ENCODE results near the gene DMAC2L. TPM values are rescaled to one million over a fixed set of nuclear protein-coding genes. Genes with fewer than 3 reads are reported as not detected.

DMAC2L gene
- total RNA-seq, 1 donor from 2014 or later: 15.4 TPM

DNA sequence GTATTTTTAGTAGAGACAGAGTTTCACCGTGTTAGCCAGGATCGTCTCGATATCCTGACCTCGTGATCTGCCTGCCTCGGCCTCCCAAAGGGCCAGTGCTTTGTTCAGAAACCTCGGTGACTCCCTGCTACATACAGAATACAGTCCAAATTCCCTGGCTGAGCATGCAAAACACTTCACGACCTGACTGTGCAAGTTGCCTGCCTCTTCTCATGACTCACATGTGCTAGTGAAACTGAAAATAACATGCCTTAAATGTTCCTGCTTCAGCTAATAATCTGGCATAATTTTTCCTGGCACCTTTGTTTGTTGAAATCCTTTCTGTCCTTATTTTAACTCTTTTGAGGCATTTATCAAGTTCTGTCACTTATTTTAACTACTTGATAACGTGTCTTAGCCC is 8.2 kb downstream of the DMAC2L start:
- intact Hi-C loops (cut with micrococcal nuclease): no loop called here

DNA sequence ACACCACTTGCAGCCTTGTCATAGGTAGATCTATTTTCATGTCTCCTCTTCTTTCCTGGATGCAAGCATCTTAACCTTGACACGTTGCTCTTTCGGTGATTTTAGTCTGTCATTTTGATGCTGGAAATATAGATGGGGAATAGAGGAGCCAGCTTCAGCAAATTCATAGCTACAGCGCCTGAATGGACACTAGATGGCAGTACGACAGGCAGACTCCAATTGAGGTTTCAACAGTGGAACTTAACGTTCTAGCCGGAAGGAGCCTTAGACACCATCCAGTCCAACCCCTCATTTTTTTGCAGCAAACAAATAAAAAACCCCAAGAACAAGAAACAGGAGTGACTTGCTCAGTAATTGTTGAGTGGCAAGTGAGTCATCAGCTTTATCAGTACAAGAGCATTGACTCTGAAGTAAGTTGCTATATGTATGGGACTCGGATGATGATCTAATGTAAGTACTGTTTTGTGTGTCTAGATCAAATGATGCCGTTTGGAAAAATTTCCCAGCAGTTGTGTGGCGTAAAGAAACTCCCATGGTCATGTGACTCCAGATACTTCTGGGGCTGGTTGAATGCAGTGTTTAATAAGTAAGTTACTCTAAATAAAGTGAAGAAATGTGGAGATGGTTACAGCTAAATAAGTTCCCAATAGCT is 9.0 kb downstream of the DMAC2L start:
- intact Hi-C loops (cut with micrococcal nuclease): loop anchor here (1.0 kb wide), 5 partner anchors 9 to 211 kb away; partner anchors contain the start of genes CDKL1, DMAC2L, L2HGDH and MAP4K5

DNA sequence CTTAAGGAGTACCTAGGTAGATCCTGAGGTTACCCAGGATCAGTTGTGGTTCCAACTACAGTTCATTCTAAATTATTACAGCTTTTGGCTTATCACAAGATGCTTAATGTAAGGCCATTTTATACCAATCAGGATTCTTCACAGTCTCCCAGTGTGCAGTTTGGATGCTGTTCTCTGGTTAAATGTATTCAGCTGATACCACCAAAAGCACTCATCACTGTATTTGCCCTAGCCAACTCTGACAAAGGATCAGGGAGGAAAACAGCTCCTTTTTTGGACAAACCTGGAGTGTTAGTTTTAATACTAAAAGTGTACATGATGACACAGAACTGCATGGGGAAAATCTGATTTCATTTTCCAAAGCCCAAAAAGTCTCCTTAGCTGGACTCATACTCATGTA is 19.5 kb downstream of the DMAC2L start:
- intact Hi-C loops (cut with micrococcal nuclease): no loop called here

DNA sequence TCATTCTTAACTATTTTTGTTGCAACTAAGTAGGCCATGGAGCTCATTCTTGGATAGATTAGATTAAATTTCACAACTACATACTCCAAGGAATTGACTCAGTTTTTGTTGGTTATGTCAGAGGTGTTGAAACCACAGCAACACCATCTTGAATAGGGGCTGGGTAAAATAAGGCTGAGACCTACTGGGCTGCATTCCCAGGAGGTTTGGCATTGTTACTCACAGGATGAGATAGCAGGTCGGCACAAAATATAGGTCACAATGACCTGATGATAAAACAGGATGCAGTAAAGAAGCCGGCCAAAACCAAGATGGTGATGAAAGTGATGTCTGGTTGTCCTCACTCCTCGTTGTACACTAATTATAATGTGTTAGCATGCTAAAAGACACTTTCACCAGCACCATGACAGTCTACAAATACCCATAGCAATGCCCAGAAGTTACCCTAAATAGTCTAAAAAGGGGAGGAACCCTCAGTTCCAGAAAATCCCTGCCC is 20.9 kb downstream of the DMAC2L start:
- intact Hi-C loops (cut with micrococcal nuclease): no loop called here

DNA sequence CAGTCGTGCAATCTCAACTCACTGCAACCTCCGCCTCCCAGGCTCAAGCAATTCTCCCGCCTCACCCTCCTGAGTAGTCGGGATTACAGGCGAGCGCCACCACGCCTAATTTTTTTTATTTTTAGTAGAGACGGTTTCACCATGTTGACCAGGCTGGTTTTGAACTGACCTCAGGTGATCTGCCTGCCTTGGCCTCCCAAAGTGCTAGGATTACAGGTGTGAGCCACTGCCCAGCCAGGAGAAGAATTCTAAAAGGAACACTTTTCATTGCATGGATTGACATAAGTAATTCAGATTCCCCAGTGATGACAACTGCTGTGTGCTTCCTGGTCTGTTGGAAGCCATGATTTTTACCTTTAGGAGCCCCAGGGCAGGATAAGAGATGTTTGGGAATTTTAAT is 22.1 kb downstream of the DMAC2L start:
- intact Hi-C loops (cut with micrococcal nuclease): no loop called here

DNA sequence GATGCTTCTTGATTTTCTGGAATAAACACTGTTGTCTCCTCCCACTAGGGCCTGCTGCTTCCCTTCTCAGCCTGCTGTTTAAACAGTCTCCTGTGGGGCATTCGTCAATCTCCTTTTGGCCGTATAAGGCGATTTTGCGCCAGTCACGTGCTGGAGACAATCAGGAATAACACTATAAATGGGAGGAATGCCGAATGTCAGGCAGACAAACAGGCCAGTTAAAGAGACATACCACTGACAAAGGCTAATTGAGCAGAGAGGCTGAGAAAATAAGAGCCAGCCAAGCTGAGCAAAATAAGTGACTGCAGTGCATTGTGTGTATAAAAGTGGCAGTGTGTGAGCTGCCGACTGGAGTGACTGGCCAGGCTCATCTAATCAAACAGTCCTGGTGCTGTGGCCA is 23.3 kb downstream of the DMAC2L start:
- intact Hi-C loops (cut with micrococcal nuclease): no loop called here

DNA sequence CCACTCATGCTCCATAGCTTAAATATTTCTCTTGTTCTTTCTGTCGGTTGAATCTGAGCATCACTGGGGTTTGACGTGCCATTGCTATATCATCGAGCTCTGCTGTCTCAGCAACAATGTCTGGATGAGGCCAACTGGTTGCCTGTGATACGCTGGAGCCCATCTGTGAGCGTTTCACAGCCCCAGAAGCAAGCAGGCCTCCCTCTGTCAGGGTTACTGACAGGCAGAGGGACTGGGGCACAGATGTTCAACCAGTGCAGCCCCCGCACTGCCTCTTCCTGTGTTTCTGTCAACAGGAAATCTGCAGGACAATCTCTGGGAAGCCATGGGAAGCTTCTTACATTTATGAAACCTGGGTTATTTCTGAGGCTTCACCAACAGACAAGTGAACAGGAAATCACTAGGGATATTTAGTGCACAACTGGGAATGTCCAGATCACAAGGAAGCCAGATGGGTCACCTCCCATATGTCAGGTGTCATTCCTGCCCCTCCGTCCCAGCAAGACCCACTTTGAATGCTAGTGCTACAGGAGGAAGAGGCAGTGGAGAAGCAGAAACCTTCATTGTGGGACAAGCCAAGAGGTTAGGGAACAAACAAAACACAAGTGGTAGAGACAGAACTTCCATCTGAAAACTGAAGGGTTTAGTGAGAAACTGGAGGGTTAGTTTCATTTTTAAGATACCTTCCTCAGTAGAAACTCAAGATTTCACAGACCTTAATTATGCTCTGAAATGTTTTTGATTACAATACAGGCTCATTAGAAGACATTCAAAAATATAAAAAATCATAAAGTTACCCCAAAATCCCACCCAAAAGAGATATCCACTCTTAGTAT is 24.1 kb downstream of the DMAC2L start:
- intact Hi-C loops (cut with micrococcal nuclease): no loop called here

DNA sequence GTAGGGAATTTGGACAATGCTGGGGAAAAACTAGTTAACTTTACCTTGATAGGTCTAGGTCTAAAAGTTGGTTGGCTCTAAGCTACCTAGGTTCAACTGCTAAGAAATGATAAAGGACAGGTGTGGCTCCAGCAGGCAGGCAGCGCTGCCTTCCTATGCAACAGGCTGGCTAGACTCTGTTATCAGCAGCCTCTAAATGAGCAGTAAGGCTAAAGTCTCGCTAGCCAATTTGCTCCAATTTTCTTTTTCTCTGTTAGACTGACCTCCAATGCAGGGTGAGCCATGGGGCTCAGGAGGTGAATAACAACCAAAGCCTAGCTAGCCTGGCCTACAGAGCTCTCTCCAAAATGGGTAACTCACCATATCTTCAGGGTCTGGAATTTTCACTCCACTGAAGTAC is 26.5 kb downstream of the DMAC2L start:
- intact Hi-C loops (cut with micrococcal nuclease): no loop called here

DNA sequence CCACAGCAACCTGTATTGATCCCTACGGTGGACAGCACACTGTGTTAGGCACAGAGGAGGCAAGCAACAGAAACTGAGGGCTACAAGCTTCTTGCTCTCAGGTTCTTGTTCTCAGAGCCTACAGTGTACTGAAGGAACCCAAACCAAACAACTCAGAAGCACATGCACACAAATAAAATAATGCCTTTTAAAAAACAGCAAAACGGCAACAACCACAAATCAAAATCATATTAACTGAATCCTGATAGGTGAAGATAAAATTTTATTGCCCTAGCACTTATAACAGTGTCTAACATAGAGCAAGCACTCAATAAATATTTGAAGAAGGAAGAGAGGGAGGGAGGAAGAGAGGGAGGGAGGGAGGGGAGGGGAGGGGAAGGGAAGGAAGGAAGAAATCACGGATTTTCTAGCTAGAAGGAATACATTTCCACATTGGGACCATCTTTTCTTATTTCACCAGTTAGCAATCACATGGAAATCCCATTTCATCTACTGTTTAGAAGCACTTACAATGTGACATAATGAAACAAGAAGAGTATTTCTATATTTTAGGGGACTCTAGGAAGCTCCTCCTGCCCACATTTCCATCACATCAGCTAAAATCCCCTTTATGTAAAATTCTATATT is 27.2 kb downstream of the DMAC2L start:
- intact Hi-C loops (cut with micrococcal nuclease): no loop called here

DNA sequence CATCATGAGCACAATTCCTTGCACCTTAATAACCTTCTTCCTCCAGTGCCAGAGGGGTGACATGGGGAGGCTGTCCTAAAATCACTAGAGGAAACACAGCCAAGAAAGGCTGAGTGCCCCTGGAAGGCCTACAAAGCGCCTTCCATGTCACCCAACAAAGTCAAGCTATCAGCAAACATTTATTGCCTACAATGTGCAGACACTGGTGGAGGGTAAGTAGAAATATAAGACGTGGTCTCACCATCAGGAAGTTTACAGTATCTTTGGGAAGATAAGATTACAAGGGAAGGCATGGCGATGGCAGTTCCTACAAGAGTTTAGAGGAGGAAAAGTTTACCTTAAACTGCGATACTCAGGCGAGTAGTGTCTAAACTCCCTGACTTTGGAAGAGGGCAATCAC is 27.9 kb downstream of the DMAC2L start:
- intact Hi-C loops (cut with micrococcal nuclease): no loop called here

DNA sequence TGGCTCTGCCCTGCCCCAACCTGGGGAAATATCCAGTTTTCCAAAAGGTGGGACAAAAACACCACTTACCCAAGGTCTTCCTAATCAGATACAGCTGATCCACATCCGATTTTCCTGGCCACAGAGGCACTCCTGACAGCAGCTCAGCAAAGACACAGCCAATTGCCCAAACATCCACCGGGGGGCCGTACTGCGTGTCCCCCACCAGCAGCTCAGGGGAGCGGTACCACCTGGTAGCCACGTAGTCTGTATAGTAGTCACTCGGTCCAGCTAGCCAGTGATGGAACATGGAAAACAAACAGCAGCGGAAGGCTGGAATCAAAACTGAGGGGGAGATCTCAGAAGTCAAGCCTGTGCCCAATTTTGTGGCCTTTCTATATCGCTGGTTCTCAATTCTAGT is 28.8 kb downstream of the DMAC2L start:
- intact Hi-C loops (cut with micrococcal nuclease): no loop called here

DNA sequence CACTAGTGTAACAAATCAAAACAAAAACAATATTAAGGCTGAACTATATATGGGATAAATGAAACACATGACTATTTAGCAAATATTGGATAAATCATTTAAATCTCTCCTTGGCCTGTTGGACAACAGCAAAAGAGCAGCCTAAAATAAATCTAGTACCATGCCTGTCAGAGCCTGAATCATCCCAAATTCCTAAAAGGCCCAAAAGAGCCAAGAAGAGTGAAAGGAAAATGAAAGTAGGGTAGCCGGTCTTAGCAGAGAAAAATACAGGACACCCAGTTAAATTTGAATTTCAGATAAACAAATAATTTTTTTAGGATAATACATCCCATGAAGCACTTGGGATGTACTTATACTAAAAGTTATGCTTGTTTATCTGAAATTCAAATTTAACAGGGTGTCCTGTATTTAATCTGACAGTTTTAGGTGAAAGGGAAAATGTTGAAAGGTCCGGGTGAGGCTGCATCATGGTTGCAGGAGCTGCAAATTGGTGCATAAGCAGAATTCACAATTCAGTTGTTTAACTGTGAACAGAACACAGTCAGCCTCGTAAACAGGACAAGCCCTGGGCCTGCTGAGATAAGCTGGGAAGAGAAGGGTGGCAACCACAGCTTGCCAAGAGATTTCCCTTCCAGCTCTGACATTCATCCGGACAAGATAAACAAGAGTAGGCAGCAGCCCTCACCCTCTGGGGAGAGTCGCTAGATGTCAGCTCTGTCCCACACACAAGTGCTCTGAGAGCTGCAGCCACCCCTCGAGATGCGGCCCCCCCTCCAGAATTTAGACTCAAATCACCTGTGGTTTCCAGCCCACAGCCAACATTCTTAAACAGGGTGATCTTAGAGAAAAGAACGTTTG is 30.3 kb downstream of the DMAC2L start:
- intact Hi-C loops (cut with micrococcal nuclease): loop anchor here (2.0 kb wide), 1 partner anchor 190 kb away; the partner anchor contains the start of gene MAP4K5

DNA sequence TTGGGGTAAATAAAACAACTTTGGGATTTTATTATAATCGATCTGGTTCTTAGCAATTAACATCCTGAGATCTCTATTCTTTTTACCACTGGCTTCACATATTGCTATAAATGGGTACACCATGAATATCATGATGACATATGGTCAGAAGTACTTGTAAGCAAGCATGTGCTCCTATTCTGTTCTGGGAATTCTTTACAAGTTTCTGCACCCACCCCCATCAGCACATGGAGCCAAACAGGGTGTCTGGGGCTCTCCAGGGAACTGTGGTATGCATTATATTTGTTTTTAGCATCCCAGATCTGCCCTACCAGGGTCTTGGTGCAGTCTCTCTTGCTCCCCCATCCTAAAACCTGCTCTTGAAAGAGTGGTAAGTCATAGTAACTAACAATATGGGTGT is 31.3 kb downstream of the DMAC2L start:
- intact Hi-C loops (cut with micrococcal nuclease): loop anchor here (2.0 kb wide), 1 partner anchor 189 kb away; the partner anchor contains the start of gene MAP4K5

DNA sequence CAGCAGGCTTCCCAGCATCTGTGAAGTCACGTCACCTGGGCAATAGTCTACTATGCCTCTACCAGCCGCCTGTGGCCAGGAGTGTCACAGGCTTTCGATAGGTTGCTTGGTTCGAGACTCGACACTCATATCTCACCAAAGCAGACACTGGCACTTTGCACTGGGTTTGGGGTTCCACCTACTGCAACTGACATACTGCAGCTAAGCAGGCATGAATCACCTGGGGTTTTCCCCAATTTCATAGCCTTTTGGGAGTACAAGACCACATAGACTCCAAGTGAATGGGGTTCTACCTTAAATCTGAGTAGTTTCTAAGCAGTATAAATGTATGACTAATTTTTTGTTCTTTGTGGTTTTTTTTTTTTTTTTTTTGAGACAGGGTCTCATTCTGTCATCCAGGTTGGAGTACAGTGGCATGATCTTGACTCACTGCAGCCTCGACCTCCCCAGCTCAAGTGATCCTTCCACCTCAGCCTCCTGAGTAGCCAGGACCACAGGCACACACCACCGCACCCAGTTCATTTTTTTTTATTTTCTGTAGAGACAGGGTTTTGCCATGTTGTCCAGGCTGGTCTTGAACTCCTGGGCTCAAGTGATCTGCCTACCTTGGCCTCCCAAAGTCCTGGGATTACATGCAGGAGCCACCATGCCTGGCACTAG is 32.1 kb downstream of the DMAC2L start:
- intact Hi-C loops (cut with micrococcal nuclease): no loop called here

DNA sequence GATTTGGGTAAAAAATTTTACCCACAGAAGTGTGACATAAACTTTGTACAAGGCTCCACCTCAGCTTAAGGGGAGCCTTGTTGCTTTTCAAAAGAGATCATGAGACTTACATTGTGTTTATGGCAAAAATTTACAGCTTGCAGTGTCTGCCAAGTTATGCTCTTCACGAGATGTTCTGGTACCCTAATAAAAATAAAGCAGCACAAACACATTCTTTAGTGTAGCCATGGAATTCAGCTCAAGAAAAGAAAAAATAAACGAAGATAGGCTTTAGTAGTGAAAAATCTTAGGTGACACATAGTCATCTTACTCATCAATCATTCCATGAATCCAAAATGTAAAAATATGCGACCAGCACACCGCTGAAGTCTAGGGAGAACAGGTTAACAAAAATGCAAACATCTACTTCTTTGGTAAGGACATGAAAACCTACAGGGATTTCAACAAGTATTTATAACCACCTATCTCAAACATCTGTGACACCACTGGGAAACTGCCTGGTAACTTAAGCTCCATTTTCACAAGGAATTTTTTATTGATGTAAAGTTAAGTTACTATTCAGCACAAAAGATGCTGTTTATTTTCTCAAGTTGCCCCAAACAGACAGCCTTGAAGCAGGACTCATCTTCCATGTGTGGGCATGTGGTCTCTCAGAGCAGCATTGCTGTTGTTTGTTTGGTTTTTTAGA is 32.9 kb downstream of the DMAC2L start:
- intact Hi-C loops (cut with micrococcal nuclease): no loop called here

DNA sequence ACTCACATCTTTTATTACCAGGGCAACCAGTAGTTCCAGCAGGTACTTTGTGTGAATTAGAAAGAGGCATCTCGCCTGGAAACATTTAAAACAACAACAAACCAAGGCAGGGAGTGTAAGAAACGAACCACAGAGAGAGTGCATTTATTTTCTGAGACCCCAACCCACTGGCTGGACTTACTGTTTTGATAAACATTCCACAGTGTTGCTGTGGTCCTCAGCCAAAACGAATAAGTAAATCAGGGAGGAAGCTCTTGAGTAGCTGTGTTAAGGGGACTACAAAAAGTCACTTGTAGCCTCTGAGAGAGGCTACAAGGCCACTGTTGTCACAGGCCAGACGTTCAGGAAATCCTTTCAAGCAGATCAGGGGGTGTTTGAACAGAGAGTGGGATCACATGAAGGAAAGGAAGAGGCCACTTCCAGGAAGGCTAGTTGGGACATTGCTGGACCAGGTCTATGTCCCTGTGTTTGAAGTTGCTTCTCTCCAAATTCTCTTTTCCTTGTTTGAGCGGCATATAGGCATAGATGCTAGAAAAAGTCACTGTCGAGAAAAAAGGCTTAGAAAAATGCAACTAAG is 33.8 kb downstream of the DMAC2L start:
- intact Hi-C loops (cut with micrococcal nuclease): no loop called here

DNA sequence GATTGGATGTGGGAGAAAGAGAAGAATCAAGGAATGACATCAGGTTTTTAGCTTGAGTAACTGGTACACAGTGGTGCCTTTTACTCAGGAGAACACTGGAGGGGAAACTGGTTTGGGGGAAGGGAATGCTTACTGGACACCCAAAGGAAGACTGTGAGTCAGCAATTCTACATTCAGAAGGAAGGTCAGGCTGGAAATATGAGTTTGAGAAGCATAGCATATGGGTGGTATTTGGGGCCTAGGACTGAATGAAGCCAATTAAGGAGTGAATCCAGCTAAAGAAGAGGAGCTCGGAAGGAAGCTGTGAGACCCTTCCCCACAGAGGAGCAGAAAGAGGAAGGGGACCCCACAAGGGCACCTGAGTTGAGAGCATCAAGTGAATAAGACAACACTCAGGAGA is 35.4 kb downstream of the DMAC2L start:
- intact Hi-C loops (cut with micrococcal nuclease): no loop called here

DNA sequence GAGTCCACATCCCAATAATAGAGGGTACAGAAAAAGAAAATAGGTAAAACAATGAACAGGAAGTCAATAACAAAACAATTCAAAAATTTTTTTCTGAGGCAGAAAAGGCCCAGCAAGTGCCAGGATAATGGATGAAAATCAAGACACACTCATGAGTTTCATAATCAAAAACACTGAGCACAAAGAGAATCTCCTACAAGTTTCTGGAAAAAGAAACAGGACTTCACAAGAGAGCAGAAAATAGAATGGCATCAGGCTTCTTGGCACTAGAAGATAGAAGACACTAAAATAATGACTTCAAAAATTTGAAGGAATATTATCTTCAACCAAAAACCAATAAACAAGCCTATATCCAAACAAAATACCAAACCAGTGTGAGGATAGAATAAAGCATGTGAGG is 36.8 kb downstream of the DMAC2L start:
- intact Hi-C loops (cut with micrococcal nuclease): no loop called here

DNA sequence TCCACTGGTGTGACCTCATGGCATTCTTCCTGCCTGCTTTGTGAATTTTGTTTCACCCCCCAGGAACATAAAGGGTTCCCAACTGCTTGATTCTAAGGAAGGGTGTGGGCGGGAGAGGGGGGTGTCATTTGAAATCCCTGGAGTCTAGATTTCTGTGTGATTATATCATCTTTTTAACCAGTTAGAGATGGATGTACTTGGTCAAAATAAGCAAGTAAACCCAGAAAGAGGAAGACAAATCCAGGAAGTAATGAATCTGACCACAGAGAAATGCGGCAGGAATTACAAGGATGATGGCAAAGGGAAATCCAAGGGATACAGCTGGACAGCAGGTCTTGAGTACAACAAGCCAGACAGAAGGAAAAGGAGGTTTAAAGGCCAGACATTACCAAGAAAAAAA is 38.9 kb downstream of the DMAC2L start:
- intact Hi-C loops (cut with micrococcal nuclease): no loop called here

DNA sequence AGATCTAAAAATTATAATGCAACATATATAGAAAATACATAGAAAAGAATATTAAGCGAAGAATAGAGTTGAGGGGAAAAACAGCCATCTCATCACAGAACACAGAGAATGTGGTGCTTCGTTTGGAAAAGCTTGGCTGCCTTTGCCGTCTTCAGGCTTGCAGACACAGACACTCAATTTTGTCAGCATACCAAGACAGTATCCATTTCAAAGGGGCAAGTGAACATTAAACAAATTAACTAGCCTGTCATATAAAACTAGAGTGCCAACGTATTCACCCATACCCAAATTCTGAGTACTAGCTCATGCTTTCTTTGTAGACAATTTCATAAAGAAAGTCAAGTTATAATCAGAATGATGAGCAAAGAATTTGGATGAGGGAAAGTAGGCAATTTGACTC is 40.5 kb downstream of the DMAC2L start:
- intact Hi-C loops (cut with micrococcal nuclease): no loop called here

Measured in T-helper 2 cell treated with Interferon-gamma antibody and Interleukin-4, amounts not matched to agents 100 ng/mL and 5 ng/mL, for 36 hours (primary cell).